GM13977 (cell line): ENCODE measurements around the gene SERHL2.

Experiments used
- DNase-seq: peaks from one replicate; pipeline ENCODE4 v3.0.0; 2012; ENCODE audit warnings: low spot score
- CTCF ChIP-seq: IDR thresholded peaks from 2 replicates; pipeline ENCODE4 v1.5.1; 2012; ENCODE audit warnings: mild to moderate bottlenecking, control low read depth; ENCODE audit not compliant: insufficient read depth; ENCODE audit errors: extremely low read depth, missing control alignments
- in situ Hi-C: fragments of 300-500 bp; cut with MboI; formaldehyde crosslinking; loops from one replicate; pipeline ENCODE4 v1.12.0; 2022; ENCODE audit warnings: low sequenced_read_pairs, low pct_unique_long_range_greater_than_20kb, mixed read lengths, inconsistent platforms; ENCODE audit not compliant: unreplicated experiment

SERHL2 gene

DNA sequence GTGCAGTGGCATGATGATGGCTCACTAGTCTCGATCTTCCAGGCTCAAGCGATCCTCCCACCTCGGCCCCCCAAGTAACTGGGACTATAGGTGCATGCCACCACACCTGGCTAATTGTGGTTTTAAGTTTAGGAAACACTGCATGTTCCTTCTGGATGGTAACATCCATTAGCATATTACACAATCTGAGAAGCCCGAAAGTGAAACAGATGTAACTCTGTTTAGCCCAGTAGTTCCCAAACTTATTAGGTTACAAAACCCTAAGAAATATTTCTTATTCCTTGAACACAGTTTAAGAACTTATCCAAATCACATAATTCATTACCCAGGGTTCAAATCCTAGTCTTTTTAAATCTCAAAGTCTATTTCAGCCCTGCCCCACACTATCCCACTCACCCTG, 32.6 kb downstream of the SERHL2 start:
- TF ChIP-seq CTCF = no peak
- DNase-seq = no peak
- in situ Hi-C loops = no loop called here

- in situ Hi-C loops = no loop called here
- TF ChIP-seq CTCF = no peak
- DNase-seq = no peak
Measured at GRCh38 chr22:42587588-42588175, 33.9 kb downstream of the SERHL2 start.

DNA sequence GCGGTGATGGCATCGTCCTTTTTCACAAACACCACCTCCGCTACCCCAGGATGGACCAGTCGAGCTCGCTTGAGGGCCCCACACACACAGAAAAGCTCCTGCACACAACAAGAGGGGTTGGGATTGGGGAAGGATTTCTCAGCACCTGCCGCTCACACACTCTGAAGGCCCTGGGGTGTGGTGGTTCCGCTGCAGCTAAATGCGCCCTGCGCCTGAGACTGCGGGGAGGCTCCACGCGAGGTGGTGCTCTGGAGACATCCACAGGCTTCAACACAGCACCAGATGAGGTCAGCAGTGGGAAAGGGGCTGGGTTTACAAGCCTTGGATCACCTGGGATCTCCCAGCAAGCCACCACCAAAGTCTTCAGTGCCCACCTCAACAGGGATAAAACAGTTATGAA, 38.2 kb downstream of the SERHL2 start:
- no peak for TF ChIP-seq CTCF
- in situ Hi-C loops = no loop called here
- DNase-seq = no peak

- TF ChIP-seq CTCF = no peak
- DNase-seq = no peak
- in situ Hi-C loops = no loop called here
Measured at GRCh38 chr22:42595434-42595833, 41.7 kb downstream of the SERHL2 start.

GRCh38 chr22:42596336-42596735, 42.6 kb downstream of the SERHL2 start:
- in situ Hi-C loops = no loop called here
- TF ChIP-seq CTCF = no peak
- no peak for DNase-seq

GRCh38 chr22:42596863-42597530, 43.2 kb downstream of the SERHL2 start:
- DNase-seq = no peak
- in situ Hi-C loops = no loop called here
- no peak for TF ChIP-seq CTCF
